ENCODE results near the gene RPGRIP1L.

Gene RPGRIP1L

DNA sequence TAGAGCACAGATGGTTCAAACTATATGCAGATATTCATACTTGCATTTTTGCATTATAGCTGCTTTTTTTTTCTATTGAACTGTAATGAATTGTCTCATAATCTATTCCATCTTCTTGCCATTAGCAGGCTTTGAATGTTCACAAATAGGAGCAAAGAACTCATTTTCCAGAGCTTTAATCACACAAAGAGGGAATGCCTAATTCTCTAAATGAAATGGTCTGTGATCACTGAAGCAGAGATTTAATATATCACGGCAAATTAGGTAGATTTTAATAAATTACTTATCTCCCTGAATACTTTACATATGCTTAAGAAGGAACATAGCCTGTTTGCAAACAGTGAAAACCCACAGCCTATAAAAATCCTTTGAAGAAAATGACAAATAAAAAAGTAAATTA lies 103.0 kb downstream of the RPGRIP1L start:
- DNase-seq (ENCODE audit: low spot score), result no peak

DNA sequence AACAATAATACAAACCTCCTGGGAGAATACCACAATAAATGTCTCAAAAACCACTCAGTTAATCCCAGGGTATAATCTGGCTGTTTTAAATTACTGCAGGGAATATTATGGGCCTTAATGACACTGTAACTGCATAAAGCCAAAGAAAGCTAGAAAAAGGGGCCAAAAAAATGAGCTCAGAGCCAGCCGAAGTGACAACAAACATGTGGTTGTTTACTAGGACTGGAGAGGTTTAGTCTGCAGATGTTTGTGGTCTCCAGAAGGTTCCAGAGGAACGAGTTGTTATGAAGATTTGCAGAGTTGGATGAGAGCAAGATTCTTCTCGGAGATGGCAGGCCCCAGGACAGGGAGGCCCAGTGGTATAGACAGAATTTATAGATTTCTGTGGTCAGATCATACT lies 103.5 kb downstream of the RPGRIP1L start:
- no peak for DNase-seq (ENCODE audit: low spot score)

DNA sequence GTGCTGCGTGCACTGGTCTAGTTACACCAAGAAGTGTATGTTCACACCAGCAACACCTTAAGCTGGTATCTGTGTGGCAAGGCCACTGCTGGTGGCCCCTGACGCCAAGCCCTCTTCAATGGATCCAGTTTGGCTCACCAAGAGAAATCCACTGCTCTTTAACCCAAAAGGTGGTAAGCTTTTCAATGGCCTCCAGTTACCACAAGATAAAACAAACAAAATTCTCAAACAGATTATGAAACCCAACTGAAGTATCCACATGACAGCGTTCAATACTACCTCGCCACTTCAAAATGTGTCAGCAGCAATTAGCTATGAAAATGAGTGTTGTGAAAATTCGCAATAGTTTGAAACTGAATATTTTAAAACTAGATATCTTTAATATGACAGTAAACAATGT lies 104.1 kb downstream of the RPGRIP1L start:
- DNase-seq (ENCODE audit: low spot score), result no peak

DNA sequence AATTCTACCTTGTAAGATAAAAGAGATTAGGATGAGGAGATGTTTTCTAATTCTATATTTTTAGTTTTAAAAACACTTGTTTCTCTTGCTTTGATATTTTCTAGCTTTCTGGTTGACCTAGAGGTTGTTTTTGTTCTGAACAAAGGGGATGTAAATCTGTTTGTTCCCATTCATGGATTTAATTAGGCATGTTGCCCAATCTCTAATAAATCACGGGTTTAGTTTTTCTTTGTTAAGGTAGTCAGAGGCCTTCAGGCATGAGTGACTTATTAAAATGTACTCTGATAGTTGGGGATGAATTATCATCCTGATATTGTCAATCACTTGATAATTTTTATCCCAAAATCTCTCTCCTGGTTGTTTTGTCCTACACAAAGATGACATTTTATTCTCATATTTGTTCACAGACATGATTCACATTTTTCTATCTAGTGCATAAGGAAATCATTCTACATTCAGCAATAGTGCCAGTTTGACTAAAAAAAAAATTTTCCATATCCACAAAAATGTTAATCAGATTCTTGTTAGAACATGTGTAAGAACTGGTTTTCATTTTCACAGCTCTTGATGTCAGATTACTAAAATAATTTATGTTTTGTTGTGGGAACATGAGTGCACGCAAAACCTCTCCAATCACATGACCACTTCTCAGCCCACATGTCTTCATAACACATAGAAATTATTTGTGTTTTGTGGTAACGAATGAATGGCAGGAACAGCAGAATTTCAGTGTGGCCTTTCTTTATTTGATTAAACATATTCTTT lies 105.0 kb downstream of the RPGRIP1L start:
- DNase-seq (ENCODE audit: low spot score), result no peak

DNA sequence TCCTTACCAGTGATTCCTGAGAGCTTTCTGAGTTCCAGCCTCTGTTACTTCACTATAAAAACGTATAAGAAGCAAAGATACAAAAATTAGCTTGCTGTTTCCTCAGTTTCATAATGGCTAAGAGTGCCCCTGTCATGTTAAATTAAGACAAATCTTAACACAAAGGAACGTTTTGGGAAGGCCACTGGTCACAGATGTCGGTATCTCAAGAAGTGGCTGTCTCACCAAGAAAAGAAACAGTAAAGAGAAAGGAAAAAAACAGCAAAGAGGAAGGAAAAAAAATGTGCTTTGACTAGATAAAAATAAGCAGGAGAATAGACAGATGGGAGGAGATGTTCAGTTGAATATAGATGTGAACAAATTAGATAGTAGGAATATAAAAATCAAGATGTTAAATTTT lies 105.9 kb downstream of the RPGRIP1L start:
- no peak for DNase-seq (ENCODE audit: low spot score)

DNA sequence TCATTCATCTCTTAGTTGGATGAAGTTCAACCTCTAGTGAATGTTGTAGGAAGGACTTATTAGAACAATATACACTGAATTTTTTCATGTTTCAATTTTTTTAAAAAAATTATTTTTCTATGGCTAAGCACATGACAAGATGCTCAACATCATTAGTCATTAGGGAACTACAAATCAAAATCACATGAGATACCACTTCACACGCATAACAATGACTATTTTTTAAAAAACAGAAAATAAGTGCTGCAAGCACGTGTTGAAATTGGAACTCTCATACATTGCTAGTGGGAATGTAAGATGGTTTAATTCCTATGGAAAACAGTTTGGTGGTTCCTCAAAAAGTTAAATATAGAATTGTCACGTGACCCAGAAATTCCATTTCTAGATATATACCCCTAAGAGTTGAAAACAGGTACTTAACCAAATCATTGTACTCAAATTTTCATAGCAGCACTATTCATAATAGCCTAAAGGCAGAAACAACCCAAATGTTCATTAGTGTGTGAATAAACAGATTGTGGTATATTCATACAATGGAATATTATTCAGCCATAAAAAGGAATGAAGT lies 115.5 kb downstream of the RPGRIP1L start:
- no peak for DNase-seq (ENCODE audit: low spot score)

DNA sequence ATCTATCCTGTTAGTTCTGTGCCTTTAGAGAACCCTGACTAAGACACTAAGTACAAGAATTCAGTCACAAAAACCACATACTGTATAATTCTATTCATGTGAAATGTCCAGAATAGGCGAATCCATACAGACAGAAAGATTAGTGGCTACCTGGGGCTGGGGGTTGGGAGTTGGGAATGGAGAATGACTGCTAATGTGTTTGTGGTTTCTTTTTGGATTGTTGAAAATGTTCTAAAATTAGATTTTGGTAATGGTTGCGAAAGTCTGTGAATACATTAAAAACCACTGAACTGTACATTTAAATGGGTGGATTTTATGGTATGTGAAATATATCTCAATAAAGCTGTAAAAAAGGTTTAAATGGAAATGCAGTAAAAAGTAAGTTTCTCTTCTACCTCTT lies 120.3 kb downstream of the RPGRIP1L start:
- no peak for DNase-seq (ENCODE audit: low spot score)

DNA sequence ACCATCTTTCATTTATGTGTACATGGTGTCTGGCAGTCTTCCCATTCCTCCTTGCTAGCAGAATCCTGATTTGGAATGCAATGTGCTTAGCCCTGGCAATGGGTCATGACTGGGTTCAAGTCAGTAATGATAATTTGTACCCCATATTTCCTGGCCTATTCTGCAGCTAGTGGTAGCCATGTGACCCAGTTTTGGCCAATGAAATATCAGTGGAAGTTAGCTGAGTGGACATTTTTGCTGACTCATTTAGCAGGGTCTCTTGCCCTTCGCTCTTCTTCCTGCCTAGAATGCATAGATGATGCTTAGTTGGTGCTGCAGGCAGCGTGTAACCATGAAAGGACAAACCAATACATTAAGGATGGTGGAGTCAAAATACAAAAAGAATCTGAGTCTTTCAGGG lies 121.9 kb downstream of the RPGRIP1L start:
- no peak for DNase-seq (ENCODE audit: low spot score)

DNA sequence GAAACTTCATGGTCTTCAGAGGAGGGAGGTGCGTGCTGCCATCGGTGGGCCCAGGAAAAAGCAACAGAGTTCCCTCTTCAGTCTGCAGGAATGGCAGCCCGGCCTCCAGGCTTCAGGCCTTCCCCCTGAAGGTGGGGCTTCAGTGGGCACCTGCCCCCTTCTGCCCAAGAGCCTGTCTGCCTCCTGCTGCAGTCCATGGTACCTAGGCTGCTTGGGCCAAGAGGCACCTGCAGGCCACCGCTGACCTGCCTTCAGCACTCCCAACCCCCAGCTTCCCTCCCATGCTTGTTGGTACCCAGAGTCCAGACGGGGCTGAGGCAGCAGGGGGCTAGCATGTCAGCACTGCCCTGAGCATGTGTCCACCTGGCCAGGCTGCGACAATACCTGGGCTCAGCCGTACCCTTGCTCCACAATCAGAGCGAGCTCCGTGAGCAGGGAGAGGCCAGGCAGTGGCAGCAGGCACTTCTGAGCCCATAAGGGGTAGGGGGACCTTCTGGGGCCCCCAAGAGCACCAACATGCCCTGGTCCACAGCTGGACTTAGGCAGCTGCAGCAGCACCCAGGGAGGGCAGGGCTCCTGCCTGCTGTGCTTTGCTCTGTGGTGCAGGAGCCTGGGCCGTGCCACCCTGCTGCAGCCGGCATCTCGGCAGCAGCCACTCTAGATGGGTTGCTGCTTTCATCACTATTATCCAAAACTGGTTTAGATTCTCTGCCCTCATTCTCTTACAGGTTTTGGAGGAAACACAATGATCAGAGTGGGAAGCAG lies 123.4 kb downstream of the RPGRIP1L start:
- no peak for DNase-seq (ENCODE audit: low spot score)

DNA sequence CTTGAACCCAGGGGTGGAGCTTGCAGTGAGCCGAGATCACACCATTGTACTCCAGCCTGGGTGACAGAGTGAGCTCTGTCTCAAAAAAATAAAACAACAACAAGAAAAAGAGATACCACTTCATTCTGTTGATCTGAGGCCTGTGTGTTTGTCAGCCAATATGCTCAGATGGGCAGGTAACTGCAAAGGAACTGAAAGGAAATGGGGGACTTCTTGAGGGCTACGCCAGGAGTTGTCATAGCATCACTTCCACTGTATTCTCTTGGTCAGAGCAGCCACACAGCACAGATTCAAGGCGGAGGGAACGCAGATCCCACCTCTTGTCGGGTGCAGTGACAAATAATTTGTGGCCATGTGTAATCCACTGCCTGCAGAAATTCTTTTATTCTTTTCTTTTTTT lies 126.8 kb downstream of the RPGRIP1L start:
- no peak for DNase-seq (ENCODE audit: low spot score)

DNA sequence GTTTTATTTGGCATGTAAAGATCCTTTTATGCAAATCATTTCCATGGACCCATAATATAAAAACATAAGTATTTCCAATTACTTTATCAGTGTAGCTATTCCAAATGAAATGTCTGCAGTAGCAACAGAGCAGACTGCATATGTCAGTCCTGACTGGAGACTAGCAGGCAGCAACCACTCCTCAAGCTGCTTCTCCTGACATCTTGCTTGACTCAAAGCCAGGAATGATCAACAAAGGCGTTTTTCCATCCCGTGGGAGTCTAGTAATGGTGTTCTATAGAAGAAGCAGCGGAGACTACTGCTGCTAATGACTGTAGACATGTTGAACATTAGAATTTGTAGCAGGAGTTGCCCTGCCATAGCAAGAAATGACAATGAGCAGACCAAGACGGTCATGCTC lies 127.4 kb downstream of the RPGRIP1L start:
- DNase-seq (ENCODE audit: low spot score), result no peak

DNA sequence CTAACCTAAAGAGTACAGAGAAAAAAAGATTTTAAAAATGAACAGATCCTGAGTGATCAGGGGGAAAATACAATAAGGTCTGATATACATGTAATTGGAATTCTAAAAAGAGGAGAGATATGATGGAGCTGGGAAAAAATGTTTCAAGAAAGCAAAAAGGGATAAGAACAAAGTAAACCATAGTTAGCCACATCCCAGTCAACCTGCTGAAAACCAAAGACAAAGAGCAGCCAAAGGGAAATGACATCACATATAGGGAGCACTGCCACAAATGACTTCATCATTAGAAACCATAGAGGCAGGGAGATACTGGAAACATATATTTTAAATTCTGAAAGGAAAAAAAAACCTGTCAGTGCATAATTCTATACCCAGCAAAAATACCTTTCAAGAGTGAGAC lies 131.9 kb downstream of the RPGRIP1L start:
- no peak for DNase-seq (ENCODE audit: low spot score)

DNA sequence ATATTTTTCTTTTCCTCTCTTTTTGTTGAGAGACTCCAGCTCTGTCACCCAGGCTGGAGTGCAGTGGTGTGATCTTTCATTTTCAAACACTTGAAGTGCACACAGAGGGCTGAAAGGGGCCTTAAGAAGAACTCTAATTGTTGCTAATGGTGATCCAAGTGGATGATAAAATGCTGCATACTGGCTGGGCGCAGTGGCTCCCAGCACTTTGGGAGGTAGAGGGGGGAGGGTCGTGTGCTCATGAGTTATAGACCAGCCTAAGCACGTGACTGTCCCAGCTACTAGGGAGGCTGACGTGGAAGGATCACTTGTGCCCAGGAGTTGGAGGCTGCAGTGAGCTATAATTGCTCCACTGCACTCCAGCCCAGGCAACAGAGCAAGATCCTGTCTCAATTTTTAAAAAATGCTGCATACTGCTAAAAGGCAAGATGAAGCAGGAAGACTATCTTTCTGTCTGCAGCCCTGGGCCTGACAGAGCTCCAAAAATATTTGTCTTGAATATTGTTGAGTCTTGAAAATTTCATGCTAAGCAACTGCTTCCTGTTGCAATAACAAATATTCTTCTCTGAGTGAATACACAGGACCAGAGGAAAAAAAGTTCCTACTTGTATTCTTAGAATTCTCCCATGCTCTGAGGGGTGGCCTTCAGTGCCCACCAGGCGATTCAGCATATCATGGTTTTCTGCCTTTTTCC lies 137.0 kb downstream of the RPGRIP1L start:
- DNase-seq (ENCODE audit: low spot score), result no peak

DNA sequence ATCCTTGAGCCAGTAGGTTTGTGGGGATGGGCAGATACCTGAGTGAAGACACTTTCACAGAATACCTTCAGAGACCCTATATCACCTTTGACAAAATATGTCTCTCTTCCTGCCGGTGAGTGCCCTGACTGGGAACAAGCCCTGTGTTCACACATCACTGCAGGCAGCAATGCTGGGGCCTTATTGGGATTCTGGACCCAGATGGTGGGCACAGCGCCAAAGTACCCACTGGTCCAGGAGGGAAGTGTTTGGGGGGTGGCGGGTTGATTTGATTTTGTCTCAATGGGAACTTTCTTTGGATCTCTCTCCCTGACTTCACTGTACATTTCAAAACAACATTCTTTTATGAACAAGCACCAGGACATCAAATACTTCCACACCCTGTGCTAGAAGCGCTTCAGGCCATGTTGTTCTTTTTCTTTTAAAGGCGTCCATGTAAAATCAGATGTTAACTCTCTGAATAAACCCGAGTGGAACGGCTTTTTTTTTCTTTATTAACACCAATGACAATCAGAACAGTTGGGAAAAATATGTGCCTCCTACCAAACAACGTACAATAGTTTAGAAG lies 138.3 kb downstream of the RPGRIP1L start:
- no peak for DNase-seq (ENCODE audit: low spot score)

DNA sequence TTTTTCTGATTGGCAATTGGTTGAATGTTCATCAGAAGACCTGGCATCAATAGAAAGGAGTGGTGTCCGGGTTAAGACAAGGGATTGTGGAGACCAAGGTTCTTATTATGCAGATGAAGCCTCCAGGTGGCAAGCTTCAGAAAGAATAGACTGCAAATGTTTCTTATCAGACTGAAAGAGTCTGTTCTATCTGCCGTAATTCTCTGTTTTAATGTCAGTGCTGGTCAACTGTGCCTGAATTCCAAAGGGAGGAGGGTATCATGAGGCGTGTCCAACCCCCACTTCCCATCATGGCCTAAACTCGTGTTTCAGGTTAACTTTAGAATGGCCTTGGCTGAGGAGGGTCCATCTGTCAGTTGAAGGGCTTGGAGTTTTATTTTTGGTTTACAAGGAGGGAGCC lies 140.2 kb downstream of the RPGRIP1L start:
- no peak for DNase-seq (ENCODE audit: low spot score)

DNA sequence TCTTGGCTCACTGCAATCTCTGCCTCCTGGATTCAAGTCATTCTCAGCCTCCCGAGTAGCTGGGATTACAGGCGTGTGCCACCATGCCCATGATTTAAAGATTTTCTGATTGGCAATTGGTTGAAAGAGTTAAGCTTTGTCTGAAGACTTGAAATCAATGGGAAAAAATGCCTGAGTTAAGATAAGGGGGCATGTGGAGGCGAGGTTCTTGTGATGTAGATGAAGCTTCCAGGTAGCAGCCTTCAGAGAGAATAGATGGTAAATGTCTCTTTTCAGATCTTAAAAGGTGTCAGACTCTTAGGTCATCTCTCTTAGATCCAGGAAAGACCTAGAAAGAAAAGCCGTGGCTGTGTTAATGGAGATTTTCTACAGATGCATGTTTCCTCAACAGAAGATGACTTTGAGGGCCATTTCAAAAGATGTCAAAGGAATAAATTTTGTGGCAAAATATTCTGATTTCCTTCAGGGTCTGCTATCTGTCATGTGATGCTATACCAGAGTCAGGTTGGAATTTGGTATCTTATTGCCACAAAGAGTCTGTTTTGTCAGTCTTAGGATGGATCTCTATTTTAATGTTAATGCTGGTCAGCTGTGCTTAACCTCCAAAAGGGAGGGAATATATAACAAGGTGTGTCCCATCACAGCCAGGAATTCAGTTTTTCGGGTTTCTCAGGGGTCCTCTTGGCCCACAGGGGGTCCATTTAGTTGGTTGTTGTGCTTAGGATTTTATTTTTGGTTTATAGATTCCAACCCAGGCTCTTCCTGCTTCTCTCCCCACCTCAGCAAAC lies 142.4 kb downstream of the RPGRIP1L start:
- no peak for DNase-seq (ENCODE audit: low spot score)

DNA sequence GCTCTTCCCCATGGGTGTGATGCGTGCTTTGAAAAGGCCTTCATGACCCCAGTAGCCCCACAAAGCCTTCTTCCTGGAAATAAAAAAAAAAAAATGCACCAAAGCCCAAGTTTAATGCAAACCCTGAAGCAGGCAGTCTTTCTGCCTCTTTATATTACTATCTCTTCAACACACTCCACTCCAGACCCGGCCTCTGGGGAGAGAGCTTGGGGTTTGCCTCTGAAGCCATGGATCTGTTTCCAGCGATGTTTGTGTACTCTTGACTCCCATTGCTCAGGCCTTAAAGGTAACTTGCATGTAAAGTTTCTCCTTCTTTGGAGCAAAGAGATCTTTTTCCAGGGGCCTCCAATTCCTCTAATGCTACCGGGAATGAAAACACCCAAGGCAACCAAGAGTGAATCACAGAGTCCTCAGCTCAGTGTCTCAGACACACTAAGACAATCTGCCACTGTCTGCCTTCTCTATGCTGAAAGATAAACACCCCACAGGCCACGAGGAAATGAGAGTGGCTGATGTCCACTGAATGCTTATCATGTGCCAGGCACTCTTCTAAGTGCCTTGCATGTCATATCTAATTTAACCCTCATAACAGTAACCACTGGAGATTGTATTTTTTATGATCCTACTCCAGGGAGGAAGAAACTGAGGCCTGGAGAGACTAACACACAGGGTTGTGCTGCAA lies 144.2 kb downstream of the RPGRIP1L start:
- no peak for DNase-seq (ENCODE audit: low spot score)

DNA sequence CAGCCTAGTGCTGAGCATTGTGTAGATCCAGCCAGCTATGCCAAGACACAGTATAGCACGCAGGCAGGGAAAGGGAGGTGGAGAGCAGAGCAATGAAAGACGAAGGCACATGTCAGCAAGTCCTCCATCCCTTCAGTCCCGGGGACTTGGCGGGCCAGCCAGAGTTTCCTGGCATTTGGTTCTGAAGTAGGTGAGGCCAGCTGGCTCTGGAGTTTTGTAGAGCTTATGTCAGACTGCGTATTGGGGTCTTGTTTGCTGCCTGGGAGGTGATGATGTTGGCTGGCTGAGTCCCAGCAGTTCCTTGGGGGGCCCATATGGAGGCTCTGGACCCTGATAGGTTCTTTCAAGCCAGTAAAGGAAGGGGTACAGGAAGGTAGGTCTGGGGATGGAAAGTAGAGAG lies 144.9 kb downstream of the RPGRIP1L start:
- no peak for DNase-seq (ENCODE audit: low spot score)

DNA sequence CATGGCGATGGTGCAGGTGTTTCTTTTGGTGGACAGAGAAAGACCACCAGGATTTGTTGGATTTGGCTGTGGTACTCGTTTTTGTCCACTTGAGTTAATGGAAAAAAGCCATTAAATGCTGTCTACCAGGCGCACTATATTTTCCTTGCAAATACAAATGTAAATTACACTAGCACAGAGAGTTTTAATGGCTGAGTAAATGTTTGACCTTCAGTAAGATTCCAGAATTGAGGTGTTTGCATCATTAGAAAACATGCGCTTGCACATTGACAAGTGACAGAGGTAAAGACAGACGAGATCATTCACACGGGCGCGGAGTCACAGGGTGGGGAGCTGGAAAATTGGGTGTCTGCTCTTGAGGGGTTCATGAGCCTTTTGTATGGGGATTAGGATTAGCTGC lies 147.1 kb downstream of the RPGRIP1L start:
- DNase-seq (ENCODE audit: low spot score), result no peak

DNA sequence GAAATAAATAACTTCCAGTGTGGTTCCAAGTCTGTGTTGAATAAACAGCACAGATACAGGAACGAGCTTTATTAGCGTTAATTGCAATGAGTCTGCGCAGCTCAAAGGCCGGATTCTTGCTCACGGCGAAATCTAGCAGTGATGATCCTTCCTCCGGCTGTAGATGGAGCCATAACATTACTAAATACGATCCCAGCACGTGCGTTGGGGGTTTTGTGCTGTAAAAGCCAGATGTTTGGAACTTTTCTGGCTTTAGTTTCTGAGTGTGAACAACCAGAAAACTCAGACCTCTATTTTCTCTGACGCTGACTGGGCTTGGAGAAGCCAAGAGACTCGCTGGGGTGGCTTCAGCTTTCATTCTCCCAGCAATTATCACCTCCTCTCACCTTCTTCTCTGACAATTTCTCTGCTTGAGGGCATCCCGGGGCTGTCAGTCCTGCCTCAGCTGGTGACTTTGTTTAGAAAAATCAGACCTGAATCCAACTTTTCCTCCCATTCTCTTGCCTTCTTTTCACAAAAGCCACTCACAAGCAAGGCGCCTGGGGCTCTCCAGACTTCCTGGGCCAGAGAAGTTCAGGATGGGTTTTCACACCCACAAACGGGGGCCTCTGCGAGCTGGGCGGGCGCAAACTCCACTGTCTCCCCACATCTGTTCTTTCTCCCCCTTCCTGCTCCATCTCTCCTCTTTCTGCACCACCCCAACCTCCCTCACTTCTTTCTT lies 153.5 kb downstream of the RPGRIP1L start:
- peak; percentile 57 for DNase-seq (ENCODE audit: low spot score)

Data from CD4-positive, alpha-beta T cell treated with Interleukin-6 at 100 ng/mL for 8 hours (primary cell).